ENCODE data around the gene OR8I2.

DNA sequence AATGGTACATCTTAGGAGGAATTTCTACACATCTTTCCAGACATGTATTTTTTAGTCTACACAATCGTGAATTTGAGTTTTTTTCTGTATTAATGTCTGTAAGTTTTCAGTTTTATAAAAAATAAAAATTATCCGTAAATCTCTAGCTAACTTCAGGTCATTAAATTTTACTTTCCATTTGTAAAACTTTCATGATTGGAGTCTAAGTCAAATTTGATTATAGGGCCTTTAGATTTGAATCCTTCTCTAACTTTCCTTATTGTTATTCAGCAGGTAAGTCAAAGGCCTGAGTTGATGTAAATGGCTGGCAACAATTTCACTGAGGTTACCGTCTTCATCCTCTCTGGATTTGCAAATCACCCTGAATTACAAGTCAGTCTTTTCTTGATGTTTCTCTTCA lies at the start of gene OR8I2:
- TF ChIP-seq, protein P1, sequence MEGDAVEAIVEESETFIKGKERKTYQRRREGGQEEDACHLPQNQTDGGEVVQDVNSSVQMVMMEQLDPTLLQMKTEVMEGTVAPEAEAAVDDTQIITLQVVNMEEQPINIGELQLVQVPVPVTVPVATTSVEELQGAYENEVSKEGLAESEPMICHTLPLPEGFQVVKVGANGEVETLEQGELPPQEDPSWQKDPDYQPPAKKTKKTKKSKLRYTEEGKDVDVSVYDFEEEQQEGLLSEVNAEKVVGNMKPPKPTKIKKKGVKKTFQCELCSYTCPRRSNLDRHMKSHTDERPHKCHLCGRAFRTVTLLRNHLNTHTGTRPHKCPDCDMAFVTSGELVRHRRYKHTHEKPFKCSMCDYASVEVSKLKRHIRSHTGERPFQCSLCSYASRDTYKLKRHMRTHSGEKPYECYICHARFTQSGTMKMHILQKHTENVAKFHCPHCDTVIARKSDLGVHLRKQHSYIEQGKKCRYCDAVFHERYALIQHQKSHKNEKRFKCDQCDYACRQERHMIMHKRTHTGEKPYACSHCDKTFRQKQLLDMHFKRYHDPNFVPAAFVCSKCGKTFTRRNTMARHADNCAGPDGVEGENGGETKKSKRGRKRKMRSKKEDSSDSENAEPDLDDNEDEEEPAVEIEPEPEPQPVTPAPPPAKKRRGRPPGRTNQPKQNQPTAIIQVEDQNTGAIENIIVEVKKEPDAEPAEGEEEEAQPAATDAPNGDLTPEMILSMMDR (IDR thresholded peaks at IDR 0.05; ENCODE audit: poor library complexity) = no peak
- TF ChIP-seq EZH2 (IDR thresholded peaks at IDR 0.05; ENCODE audit: borderline replicate concordance) (no peak), EZH2phosphoT487 (IDR thresholded peaks at IDR 0.05; ENCODE audit: low read depth, severe bottlenecking, unreplicated experiment) (no peak)
